Panc1 (cell line): Measurements from ENCODE around the gene FGGY.

Experiments used
- CTCF ChIP-seq: fragments of 450-650 bp; IDR thresholded peaks from 2 replicates; pipeline ENCODE4 v1.5.1; 2017; ENCODE audit warnings: mild to moderate bottlenecking
- POLR2AphosphoS5 ChIP-seq: IDR thresholded peaks from 2 replicates; pipeline ENCODE4 v1.6.1; 2012; ENCODE audit warnings: mild to moderate bottlenecking, low read depth, low read length, moderate library complexity
- REST ChIP-seq, 2 experiments: IDR thresholded peaks; 2 replicates each; pipeline ENCODE4 v1.6.1; 2011 to 2012; ENCODE audit warnings: low read depth in 2 of 2, control low read depth in 1 of 2, low read length in 1 of 2, mild to moderate bottlenecking in 1 of 2, moderate library complexity in 1 of 2; ENCODE audit not compliant: insufficient read depth in 1 of 2
- SIN3A ChIP-seq: IDR thresholded peaks from 2 replicates; pipeline ENCODE4 v1.6.1; 2012; ENCODE audit warnings: low read depth, mild to moderate bottlenecking, low read length, moderate library complexity, borderline replicate concordance; ENCODE audit not compliant: insufficient read depth
- TCF7L2 ChIP-seq: IDR thresholded peaks from 2 replicates; pipeline ENCODE4 v1.6.1; 2011; ENCODE audit warnings: mild to moderate bottlenecking, low read depth, low read length, inconsistent platforms

- TF ChIP-seq CTCF (no peak), REST (IDR thresholded peaks at IDR 0.05; ENCODE audit: insufficient read depth in 1 of 2, low read depth in 2 of 2, low read length in 1 of 2) (no peak), POLR2AphosphoS5 (no peak), SIN3A (no peak), TCF7L2 (no peak)
Measured at GRCh38 chr1:59390307-59390706, 93.4 kb downstream of the FGGY start.
